ENCODE data around the gene ZIC2.

Gene ZIC2

GRCh38 chr13:99961636-99962035 lies 19.9 kb upstream of the ZIC2 start:
- no peak for TF ChIP-seq CTCF (IDR thresholded peaks at IDR 0.05)
- Mint-ChIP-seq H3K27ac (no peak overlapping the region), H3K9me3 (no peaks in the 10 kb centered on the region), H3K36me3 (ENCODE audit: low read depth) (no peaks in the 10 kb centered on the region), H3K27me3 (ENCODE audit: low read depth, poor library complexity) (peaks cover 84% of the 10 kb centered on the region), H3K4me1 (peaks cover 63% of the 10 kb centered on the region), H3K4me3 (no peak overlapping the region)
- DNase-seq: no peak

- no peaks in the 10 kb centered on the region for H3K36me3 Mint-ChIP-seq (ENCODE audit: low read depth)
- H3K27me3 Mint-ChIP-seq (ENCODE audit: low read depth, poor library complexity): peaks cover 84% of the 10 kb centered on the region
- H3K9me3 Mint-ChIP-seq: no peaks in the 10 kb centered on the region
- no peak overlapping the region for H3K27ac Mint-ChIP-seq
- H3K4me1 Mint-ChIP-seq: peaks cover 62% of the 10 kb centered on the region
- H3K4me3 Mint-ChIP-seq: no peak overlapping the region
- DNase-seq: no peak
- TF ChIP-seq CTCF (IDR thresholded peaks at IDR 0.05): no peak
These were observed 19.3 kb upstream of the ZIC2 start for GRCh38 chr13:99962242-99962641.

- Mint-ChIP-seq H3K9me3 (no peaks in the 10 kb centered on the region), H3K4me1 (peaks cover 54% of the 10 kb centered on the region), H3K27ac (no peak overlapping the region), H3K36me3 (ENCODE audit: low read depth) (no peaks in the 10 kb centered on the region), H3K4me3 (no peak overlapping the region), H3K27me3 (ENCODE audit: low read depth, poor library complexity) (peaks cover 77% of the 10 kb centered on the region)
- no peak for DNase-seq
- TF ChIP-seq CTCF (IDR thresholded peaks at IDR 0.05): no peak
These were observed 17.7 kb upstream of the ZIC2 start for GRCh38 chr13:99963816-99964339.

GRCh38 chr13:99965329-99966000 lies 16.1 kb upstream of the ZIC2 start:
- H3K27ac Mint-ChIP-seq: no peak overlapping the region
- H3K27me3 Mint-ChIP-seq (ENCODE audit: low read depth, poor library complexity): peaks cover 74% of the 10 kb centered on the region
- H3K9me3 Mint-ChIP-seq: no peaks in the 10 kb centered on the region
- H3K4me1 Mint-ChIP-seq: peaks cover 49% of the 10 kb centered on the region
- no peak for TF ChIP-seq CTCF (IDR thresholded peaks at IDR 0.05)
- peak overlapping the region; percentile 17 for H3K4me3 Mint-ChIP-seq
- H3K36me3 Mint-ChIP-seq (ENCODE audit: low read depth): no peaks in the 10 kb centered on the region
- DNase-seq: no peak

- Mint-ChIP-seq H3K4me1 (peaks cover 42% of the 10 kb centered on the region), H3K27me3 (ENCODE audit: low read depth, poor library complexity) (peaks cover 67% of the 10 kb centered on the region), H3K4me3 (peak overlapping the region; percentile 17), H3K9me3 (no peaks in the 10 kb centered on the region), H3K36me3 (ENCODE audit: low read depth) (no peaks in the 10 kb centered on the region), H3K27ac (no peak overlapping the region)
- no peak for TF ChIP-seq CTCF (IDR thresholded peaks at IDR 0.05)
- DNase-seq: no peak
These were observed 15.3 kb upstream of the ZIC2 start for GRCh38 chr13:99966064-99966805.
